Stimulated activated CD8-positive, alpha-beta memory T cell treated with anti-CD3 and anti-CD28 coated beads, Interleukin-15, amount 100 ng/mL, for 4 hours (primary cell): ENCODE data around the gene ASIC3.
"Not testable (repeated sequence)": the region's sequence is repeated elsewhere in the genome, so short reads cannot be mapped to it uniquely, and the experiment has no call there.

Experiments
- DNase-seq, 2 donors: peaks; one replicate each; pipeline ENCODE4 v3.0.0-alpha.2; 2020; ENCODE audit warnings: low read depth in 2 of 2

The ASIC3 gene

GRCh38 chr7:151032936-151033863, 15.1 kb upstream of the ASIC3 start:
- DNase-seq = no peak

GRCh38 chr7:151033864-151034249, 14.5 kb upstream of the ASIC3 start:
- no peak for DNase-seq

- no peak for DNase-seq
These were observed 13.9 kb upstream of the ASIC3 start for GRCh38 chr7:151034312-151035025.

GRCh38 chr7:151035026-151035717, 13.2 kb upstream of the ASIC3 start:
- DNase-seq = no peak

- no peak for DNase-seq
These were observed 12.4 kb upstream of the ASIC3 start for GRCh38 chr7:151035902-151036301.

GRCh38 chr7:151038951-151039849, 9.1 kb upstream of the ASIC3 start:
- DNase-seq = peak; percentile 58 to 65

GRCh38 chr7:151039850-151040548, 8.3 kb upstream of the ASIC3 start:
- no peak for DNase-seq

- no peak for DNase-seq
These were observed 7.5 kb upstream of the ASIC3 start for GRCh38 chr7:151040616-151041375.

- DNase-seq = not testable (repeated sequence)
These were observed 4.9 kb upstream of the ASIC3 start for GRCh38 chr7:151043449-151043848.

GRCh38 chr7:151043959-151044358, 4.4 kb upstream of the ASIC3 start:
- no peak for DNase-seq

- DNase-seq = no peak
These were observed 3.1 kb upstream of the ASIC3 start for GRCh38 chr7:151045262-151045661.

GRCh38 chr7:151045967-151046366, 2.4 kb upstream of the ASIC3 start:
- DNase-seq = no peak

- DNase-seq = no peak
These were observed 1.4 kb upstream of the ASIC3 start for GRCh38 chr7:151046603-151047573.

GRCh38 chr7:151048911-151049463, 656 bp downstream of the ASIC3 start:
- DNase-seq = no peak

GRCh38 chr7:151051108-151051507, 2.8 kb downstream of the ASIC3 start:
- DNase-seq = no peak

GRCh38 chr7:151053096-151053495, 4.8 kb downstream of the ASIC3 start:
- DNase-seq = no peak

GRCh38 chr7:151053751-151054150, 5.4 kb downstream of the ASIC3 start:
- DNase-seq = no peak

- no peak for DNase-seq
These were observed 7.9 kb downstream of the ASIC3 start for GRCh38 chr7:151056283-151056665.
